GDM1 (cell line): ENCODE data around the gene COG8.
"Not testable (repeated sequence)": the region's sequence is repeated elsewhere in the genome, so short reads cannot be mapped to it uniquely, and the experiment has no call there.

Experiments
- DNase-seq: peaks from one replicate; lab custom pipeline; 2025; lab: John Stamatoyannopoulos, UW

The COG8 gene

GRCh38 chr16:69319381-69319780 lies 20.0 kb downstream of the COG8 start:
- DNase-seq, result no peak

DNA sequence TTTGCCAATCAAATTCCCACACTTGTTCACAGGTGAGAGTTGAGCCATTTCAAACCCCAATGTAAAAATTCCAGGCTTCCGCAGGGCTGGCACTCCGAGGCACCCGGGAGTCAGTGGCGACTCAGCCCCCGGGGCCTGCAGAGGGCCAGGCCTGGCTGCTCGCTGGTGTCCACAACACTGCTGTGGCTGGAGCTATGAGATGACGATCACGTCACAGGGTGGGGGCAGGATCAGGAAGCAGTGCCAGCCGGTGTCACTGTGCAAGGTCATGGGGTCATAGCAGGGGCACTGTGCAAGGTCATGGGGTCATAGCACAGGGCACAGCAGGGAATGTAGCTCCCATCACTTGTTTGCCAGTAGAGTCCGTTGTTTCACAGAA lies 20.5 kb downstream of the COG8 start:
- no peak for DNase-seq

GRCh38 chr16:69318177-69318910 lies 21.0 kb downstream of the COG8 start:
- no peak for DNase-seq

DNA sequence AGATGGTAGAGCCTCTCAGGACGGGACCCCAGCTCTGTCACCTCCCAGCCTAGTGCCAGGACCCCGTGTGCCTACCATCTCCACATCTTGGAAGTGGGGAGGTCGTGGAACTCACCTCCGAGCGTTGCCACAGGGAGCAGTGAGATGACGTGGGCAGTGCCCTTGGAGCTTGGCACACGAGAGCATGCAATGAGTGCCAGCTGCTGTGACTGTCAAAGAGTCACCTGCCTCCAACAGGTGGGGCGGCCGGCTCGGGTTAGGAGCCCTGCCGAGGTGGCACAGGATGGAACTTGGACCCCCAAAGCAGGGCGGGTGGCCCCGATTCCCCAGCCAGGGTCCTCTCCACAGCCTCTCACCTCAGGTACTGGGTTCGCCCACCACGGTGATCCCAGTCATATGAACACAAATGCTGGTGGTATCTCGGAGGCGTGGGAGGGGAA lies 22.7 kb downstream of the COG8 start:
- DNase-seq, result no peak

DNA sequence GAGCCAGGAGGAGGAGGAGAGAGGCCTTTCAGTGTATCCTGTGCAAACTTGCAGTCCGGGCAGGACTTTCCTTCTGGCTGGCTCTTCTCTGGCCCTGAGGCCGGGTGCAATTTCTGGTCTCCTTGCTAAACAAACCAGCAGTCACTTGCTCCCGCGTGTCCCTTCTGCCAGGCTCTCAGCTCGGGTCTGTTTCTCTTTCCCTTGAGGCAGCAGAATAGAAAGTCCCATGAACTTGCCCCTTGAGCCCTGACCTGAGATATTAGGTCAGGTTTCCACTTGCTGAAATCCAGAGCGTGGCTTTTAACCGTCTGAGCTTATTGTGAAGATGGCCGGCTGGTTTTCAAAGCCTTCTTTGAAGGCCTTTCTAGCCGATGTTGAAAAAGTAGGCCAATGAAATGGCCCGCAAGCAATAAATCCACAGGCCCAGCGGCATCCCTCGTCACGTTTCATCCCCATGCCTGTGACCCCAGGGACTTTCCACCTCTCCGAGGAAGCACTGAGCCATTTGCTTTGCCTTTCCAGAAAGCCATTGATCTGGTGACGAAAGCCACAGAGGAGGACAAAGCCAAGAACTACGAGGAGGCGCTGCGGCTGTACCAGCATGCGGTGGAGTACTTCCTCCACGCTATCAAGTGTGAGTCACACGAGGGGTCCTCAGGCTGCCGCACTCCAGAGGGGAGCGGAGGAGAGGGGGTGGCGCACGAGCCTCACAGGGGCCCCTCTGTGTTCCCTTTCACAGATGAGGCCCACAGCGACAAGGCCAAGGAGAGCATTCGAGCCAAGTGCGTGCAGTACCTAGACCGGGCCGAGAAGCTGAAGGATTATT lies 23.7 kb downstream of the COG8 start:
- DNase-seq, result peak; percentile 6

DNA sequence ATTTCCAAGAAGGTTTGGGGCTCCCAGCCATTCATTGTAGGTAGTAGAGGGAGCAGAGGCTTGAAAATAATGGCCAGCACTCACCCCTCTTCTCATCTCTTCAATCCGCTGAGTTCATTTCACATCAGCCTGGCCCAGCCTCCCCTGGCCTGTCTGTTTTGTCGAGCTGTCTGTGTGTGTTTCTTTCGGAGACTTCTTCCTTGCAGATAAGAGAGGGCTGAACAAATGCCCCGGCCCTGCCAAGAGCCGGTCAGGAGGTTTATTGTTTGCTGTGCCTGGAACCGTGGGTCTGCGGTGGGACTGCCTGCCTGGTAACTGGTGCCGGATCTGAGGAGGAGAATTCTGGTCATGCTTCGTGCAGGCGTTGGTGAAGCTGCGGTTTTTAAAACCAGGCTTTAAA lies 24.8 kb downstream of the COG8 start:
- no peak for DNase-seq

- DNase-seq, result no peak
Observed at GRCh38 chr16:69313469-69313868, 25.9 kb downstream of the COG8 start.

DNA sequence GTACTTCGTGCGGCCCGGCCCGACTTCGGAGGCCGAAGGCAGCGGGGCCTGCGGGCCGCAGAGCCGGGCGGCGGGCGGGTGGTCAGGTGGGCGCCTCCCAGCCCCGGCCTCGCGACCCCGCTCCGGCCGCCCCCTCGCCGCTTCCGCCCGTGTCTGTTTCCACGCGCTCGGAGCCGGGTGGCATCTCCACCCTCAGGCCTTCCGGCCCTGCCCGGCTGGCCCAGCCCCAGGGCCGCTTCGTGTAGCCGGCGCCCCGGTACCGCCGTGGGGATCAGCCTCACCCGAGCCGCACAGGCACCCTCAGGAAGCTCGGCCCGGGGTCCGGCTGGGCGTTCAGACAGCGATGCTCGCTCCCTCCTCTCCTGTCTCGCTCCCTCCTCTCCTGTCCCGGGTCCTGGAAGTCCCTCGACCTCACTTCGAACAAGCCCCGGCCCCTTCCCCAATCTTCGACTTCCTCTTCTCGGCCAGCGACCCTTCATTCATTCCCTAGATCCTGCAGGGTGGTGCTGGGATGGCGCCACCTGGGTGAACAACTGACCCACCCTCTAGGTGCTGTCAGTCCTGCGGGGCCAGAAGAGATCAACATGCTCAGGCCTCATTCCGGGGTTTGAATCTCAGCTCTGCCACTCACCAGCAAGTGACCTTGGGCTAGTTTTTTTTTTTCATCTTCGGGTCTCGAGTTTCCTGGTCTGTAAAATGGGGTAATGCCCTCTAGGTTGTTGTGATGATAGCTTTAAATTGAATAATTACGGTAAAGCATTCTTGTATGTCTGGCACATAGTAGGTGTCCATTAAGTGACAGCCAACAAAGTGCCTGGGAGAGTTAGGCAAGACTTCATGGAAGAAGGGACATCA lies 27.6 kb downstream of the COG8 start:
- no peak for DNase-seq

- DNase-seq, result peak; percentile 85
Observed at GRCh38 chr16:69310653-69311532, 28.5 kb downstream of the COG8 start, which contains the start of gene VPS4A. TSS of gene VPS4A (plus strand) at chr16:69311350. CDS start at chr16:69311512, 162 bp downstream.

DNA sequence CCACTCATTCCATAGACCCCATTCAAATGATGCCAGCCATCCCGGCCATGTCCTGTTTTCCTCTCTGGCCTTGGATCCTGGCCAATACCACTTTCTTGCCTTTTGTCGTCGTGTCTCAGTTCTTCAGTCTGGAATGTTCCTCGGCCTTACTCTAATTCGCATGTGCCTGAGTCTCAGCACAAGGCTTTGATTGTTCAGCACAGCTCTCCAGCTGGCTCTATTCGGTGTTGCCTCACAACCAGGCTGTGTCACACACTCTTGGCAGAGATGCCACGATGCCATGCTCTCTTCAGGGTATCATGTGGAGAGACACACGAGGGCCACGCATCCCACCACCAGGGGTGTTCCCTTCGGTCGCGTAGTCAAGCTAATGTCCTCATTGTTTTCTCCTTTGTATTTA lies 30.0 kb downstream of the COG8 start:
- DNase-seq, result no peak

GRCh38 chr16:69307856-69308255 lies 31.5 kb downstream of the COG8 start:
- no peak for DNase-seq

DNA sequence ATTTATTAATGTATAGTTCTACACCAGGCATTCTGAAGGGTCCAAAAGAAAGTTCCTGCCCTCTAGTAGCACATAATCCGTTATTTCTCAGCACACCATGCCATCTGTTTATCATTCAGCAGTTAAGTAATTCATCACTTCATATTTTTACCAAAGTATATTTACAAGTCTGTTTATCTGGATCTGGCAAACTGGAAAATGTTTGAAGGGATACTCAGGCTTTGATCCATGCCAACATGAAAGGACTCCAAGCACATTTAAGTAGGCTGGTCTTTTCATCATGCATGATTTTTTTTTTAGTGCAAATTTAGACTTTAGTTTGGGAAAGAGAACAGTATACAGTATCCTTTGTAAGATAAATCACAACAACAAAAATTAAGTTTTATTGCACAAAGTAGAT lies 32.3 kb downstream of the COG8 start:
- DNase-seq, result no peak

DNA sequence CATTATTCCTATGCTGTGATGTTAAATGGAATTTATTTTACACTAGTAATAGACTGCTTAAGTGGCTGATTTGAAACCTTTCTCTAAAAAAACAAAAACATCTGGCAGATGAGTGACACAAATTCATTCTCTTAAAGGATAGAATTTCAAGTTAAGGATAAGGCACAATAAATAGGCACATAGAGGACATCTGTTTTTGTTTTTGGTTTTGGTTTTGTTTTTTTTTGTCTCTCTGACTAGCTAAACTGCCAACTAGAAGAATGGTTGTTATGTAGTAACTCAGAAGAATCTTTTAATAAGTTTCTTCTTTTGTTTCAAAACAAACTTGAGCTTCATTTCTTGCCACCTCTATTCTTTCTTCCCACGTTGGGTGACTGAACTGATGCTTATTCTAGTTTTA lies 33.3 kb downstream of the COG8 start:
- DNase-seq, result no peak

GRCh38 chr16:69302301-69302700 lies 37.1 kb downstream of the COG8 start:
- DNase-seq, result no peak

DNA sequence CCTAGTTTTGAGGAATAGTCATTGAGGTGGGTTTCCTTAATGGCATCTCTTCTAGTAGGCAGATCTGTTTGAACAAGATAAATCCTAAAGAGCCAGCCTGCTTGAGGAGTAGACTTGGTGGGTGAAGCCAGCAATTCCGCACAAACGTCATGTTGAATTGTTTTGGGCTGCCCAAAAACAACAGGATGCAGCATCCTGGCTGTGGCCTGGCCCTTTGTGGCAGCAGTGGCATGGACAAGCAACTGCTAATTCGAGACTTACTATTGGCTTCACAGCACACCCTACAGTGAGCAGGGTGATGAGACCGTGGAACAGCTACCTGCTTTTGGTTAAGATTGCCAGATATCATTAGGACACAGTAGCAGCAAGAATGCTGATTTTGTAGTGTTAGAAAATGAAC lies 37.5 kb downstream of the COG8 start:
- DNase-seq, result no peak

DNA sequence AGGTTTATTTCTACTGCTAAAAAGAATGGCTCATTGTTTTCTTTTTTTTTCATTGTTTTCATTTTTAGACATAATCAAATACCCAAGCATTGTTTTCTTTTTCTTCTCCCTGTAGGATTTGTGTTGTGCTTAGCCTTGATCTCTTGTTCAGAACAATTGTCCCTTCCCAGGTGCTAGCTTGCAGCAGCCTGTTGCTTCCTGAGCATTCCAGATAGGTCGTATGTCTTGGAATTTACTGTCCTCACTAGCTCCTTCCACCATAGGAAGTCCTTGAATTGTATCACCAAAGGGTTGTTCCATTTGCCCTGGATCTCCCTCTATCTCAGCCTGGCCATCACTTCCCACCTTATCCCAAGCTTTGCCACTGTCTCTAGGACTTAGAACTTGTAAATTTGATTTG lies 38.2 kb downstream of the COG8 start:
- DNase-seq, result no peak

GRCh38 chr16:69298261-69298660 lies 41.1 kb downstream of the COG8 start:
- DNase-seq, result no peak

GRCh38 chr16:69296771-69297170 lies 42.6 kb downstream of the COG8 start:
- DNase-seq, result not testable (repeated sequence)

GRCh38 chr16:69294051-69294450 lies 45.3 kb downstream of the COG8 start:
- no peak for DNase-seq

DNA sequence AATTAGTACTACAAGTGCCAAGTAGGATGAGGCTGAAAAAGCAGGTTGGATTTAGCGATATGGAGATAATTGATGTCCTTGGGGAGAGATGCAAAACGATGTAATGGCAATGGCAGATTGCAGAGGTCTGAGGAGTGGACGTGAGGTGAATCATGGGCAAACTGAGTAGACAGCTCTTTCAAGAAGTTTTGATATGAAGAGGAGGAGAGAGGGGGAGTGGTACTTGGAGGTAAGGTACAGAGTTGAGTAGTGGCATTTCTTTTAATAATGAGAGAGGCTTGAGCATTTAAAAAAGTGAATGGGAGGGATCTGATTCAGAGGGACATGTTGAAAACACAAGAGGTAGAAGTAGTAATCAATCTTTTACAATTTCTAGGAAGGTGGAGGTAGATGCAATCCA lies 46.0 kb downstream of the COG8 start:
- no peak for DNase-seq

- not testable (repeated sequence) for DNase-seq
Observed at GRCh38 chr16:69291657-69292056, 47.7 kb downstream of the COG8 start.
